ENCODE data around the gene XRCC5.

DNA sequence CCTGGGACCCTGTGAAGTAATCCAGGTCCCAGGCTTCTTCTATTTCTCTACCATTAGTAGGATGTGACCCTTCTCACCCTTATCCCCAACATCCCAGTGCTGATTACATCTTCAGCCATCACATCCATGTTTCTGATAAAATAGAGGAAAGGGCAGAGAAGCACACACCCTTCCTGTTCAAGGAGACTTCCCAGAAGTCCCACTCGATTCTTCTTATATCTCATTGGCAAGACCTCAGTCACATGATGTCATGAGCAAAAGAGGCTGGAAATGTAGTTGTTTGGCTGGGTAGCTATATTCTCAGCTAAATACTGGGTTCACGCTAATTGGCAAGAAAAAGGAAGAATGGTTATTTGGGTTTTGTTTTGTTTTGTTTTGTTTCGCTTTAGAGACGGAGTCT lies 8.0 kb upstream of the XRCC5 start:
- TF ChIP-seq POLR2A (IDR thresholded peaks at IDR 0.05; ENCODE audit: low read depth, low read length) (no peak), POLR2AphosphoS5 (IDR thresholded peaks at IDR 0.05; ENCODE audit: low read depth, low read length) (no peak)

Data from GM12891 (cell line).